ENCODE results near the gene CERK.

The CERK gene

DNA sequence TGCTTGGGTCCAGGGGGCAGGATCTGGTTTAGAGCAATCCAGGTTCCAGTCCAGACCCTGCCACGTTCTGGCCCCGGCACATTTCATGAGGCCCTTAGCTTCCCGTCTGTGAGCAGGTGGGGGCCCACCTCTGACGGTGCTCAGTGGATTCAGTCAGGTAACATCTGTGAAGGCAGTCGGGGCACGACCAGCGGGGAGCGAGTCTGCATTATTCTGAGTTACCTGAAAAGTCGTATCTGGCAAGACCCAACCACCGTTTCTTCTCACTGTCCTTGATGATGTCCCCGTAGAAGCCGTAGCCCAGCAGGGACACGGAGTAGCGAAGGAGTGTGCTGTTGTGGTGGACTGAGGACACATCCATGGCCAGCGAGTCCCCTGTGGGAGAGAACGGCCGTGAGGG is 39.0 kb downstream of the CERK start:
- DNase-seq (ENCODE audit: low spot score): no peak

DNA sequence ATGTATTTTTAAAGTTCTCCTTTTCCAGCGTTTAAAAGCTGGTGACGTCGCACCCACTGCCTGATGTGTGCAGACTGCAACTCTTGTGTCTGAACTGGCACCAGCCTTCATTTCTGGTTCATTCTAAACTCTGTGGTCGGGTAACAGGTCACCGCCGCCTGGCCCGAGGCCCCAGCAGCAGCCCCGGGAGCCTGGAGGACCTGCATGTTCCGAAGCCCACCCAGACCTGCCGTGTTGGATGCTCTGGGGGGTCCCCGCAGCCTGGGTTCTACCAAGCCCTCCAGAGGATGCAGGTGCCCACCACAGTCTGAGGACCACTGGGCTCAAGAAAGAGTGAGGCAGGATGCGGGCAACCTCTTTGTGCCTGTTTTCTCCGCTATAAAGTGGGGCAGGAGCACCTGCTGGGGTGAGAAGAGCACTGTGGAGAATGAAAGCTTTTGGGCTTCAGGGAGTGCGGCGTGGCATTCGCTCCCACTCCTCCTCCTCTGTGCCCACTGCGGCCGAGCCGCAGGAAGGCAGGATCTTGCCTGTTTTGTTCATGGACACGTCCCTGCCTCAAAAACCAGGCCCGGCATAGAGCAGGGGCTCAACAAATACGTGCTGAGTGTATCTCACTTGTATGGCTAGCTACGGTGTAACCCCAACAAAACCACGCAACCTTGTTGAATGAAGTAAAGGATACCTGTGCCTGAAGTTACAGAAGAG is 40.1 kb downstream of the CERK start:
- no peak for DNase-seq (ENCODE audit: low spot score)

DNA sequence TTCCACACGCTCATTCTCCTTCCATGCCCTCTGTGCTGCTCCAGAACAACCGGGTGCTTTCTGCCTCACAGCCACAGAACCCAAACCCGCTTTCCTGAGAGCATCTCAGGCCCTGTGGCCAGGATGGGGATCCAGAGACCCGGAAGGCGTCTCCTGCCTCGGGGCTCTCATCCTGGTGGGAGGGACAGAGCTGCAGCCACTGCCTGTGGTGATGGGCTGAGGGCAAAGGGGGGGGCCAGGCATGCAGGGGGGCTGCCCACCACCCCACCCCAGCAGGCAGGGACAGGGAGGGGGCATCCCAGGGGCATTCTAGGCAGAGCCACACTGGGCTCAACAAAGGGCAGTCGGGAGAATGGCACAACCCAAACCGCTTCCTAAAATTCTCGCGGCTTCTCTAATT is 41.4 kb downstream of the CERK start:
- DNase-seq (ENCODE audit: low spot score): no peak

DNA sequence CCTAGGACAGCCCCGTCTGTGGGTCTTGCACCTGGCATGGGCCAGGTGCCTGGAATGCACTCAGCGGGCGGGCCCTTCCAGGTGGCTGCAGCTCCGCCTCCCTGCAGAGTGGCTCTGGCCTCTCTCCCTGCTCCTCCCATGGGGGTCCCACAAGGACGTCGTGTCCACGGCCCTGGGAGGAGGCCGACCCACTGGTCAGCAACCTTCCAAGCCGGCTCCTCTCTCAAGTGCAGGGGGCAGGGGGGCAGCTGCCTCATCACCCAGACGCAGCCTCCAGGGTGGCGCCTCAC is 41.9 kb downstream of the CERK start:
- DNase-seq (ENCODE audit: low spot score): no peak

DNA sequence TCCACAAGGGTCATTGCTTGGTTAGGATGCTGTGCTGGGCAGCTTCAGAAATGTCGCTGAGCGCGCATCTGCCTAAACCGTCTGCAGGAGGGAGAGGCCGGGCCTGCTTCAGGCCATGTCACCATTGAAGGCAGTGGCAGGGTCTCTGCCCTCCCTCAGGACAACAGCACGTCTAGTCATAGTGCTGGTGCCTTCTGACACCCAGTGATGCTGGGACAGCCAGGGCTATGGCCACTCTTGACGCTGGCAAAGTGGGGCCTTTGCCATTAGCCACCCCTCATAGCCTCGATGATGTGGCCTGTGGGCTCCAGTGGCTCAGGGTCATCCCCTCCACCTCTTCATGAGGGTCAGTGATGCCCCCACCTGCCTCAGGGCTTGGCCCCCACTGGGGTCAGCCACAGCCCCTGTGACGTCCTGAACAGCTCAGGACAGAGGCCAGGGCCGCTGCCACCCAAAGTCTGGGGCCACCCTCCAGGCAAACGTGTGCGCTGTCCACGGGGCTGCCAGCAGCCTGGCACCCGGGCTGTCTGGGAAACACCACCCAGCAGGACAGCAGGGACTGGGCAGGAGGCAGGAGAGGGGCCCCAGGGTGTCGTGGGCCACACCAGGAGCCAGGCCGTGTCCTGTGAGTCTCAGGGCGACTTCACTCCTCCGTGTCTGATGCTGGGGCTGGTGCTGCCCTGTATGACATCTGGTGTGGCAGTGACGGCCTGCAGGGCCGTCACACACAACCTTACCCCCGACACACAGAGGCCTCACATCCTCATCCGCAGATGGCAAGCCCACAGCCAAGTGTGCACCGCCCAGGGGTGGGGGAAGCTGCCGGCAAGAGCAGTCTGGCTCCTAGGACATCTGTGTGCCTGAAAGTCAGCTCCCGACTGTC is 42.5 kb downstream of the CERK start:
- DNase-seq (ENCODE audit: low spot score): no peak

DNA sequence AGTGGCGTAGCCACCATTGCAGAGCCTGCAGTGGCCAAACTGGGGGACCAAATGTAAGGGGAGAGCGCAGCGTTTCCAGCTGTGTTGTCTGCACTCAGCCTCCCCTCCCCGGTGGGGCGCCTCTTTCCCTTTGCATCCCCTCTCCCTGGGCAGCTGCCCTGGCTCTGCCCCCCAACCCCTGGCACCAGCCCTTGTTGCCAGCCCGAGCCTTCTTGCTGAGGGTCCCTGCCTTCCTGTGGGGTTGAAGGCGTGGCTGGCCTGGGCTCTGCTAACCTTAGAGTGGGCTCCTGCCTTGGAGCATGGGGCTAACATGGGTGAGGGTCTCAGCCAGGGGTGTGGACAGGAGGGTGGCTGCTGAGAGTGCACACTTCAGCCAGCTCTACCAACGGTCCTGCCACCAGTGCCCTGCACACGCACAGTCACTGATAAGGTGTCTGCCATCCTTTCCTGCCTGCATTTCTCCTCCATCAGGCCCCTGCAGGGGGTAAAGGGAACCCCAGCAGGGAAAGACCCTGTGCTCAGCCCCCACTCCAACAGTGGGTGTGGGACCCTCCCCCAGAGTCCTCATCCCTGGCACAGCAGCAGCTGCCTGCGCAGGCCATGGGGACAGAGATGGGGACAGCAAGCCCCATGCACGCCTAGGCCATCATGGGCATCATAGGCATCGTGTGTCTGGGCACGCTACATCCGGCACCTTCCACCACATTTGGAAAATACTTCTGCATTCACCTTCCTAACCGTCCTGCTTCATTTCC is 43.5 kb downstream of the CERK start:
- DNase-seq (ENCODE audit: low spot score): no peak

DNA sequence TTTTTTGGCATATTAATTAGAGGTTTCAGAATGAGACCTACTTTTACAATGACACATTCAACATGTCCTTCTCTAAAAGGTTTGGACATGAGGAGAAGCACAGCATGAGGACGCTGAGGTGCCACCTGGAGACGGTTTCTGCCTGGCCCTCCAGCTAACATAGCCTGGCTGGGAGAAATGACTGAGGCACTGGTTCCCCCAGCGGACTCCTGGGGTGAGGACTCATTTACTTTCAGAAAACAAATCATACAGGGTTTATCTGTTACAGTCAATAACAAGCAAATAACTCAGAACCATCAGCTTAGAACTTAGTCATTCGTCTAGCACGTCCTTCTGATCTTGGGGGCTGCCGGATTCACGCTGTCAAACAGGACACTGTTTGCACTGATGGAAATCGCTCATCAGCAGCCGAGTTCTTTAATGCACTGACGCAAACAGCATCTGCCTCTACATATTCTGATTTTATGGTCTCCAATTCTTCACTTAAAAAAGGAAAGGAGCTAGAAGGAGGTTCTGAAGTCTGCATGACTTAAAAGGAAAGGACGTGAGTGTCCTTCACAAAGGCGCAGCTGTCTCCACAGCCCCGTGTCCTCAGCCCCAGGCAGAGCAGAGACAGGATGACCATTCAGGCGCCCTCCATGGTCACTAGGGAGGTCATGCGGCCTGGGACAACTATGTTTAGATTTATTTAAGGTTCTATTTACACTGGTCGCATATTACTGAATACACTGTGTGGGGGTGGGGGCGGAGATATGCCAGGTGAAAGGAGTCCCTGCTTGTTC is 44.2 kb downstream of the CERK start:
- DNase-seq (ENCODE audit: low spot score): no peak

DNA sequence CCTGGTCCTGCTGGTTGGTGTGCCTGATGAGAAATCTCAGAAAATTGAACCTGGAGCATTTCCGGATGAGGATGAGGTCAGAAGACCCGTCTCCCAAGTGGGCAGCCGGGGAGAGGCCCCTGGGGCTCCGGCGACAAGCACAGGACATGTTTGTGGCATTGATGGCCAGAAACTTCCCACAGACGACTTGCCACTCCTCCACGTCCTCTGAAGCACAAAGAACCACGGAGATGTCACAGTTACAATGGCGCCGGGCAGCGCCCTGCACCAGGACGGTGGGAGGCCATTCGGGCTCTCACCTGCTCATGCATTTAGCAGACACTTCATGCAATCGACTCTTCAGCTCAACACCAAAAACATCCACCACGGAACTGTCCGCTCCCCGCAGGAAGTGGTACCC is 46.5 kb downstream of the CERK start:
- no peak for DNase-seq (ENCODE audit: low spot score)

DNA sequence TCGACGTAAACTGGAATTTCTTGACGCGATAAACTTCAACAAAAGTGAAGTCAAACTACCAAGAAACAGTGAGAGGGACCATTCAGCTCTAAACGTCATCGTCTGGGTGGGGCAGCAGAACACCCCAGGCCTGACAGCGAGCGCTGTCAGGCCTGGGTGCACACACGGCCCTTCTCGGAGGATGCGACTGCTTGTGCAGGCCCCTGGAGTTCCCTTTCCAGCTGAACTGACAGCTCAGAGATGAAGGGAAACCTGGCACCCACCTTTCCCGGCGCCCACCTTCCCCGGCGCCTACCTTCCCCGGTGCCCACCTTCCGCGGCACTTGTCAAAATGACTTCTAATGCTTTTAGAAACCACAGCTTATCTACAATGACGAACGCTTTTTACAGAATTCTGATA is 47.9 kb downstream of the CERK start:
- no peak for DNase-seq (ENCODE audit: low spot score)

DNA sequence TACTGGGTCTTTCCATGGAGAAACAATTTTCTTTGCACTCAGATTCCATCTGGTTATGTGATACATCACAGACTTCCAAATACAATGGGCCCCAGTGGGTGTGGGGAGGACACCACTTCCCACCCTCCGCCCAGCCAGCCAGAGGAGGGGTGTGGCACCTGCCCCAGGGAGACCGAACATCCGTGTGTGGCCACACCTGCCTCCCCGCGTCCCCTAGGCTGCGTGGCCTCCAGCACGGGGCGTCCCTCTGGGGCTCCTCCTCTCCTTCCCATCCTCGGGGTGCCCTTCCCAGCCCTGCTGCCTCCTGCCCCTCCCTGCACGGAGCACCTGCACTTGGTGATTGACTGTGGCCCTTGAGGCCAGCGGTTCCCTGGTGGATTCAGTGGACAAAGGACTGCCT is 49.1 kb downstream of the CERK start:
- DNase-seq (ENCODE audit: low spot score): no peak

DNA sequence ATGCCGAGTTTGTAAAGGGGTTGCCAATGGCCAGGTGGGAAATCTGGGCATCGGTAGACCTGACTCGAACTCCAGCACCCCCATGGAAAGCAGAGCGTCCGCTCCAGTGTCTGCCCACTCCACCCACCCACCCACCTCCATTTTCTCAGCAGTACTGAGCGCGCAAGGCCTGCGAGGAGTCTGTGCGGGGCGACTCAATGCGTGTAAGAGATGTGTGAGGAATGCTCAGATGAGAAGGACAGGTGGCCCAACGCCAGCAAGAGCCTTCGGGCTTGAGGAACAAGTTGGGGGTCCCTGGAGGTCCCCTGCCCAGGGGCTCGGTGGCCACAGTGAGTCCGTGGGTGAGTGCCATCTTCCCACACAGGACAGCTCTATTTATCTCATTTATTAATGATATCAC is 50.6 kb downstream of the CERK start:
- DNase-seq (ENCODE audit: low spot score): no peak

DNA sequence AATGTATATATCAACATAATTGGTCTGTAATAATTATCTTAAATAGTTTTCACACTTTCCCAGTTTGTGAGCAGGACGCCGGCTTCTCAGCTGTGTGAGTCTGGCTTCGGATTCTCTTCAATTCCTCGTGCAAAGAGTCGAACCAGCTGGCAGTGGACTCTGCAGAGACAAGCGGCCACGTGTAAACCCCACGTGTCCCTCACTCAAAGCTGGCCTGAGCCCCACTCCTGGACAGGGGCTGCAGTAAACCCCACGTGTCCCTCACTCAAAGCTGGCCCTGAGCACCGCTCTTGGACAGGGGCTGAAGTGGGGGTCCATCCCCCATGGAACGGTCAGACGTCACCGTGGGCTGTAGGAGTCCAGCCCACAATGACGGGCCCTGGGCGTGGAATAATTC is 51.0 kb downstream of the CERK start:
- no peak for DNase-seq (ENCODE audit: low spot score)

DNA sequence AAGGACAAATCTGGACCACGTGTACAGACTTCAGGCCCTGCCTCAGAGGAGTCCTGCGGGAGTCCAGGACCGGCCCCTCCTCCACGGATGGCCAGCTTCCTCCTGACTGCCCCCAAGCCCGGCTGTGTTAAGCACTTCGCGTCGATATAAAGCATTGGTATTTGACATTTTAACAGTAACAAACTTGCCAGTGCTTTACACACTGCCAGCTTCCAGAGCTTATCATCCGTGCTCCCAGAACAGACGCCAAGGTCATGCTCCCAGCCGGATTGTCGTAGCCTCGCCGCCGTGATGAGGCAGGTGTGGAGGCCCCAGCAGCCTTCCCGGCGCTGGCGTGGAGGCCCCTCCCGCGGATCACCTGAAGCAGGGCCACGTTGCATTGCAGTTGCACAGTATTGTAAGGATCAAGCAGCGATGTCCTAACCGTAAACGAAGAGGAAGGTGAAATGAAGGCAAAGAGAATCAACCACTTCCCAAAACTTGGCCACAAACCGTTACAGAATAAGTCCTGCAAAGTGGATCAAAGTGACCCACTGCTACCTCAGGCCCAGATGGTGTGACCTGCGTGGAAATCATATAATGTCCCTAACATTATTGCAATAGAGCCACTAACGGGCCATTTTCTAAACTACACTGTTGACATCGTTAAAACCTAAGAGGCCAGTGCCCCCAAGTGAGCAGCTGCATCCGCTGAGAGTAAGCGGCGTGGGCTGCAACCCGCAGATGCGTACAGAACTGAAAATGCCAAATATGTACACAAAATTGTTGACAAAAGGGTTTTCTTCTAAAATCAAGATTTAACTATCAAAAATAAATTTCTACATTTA is 51.6 kb downstream of the CERK start:
- DNase-seq (ENCODE audit: low spot score): no peak

DNA sequence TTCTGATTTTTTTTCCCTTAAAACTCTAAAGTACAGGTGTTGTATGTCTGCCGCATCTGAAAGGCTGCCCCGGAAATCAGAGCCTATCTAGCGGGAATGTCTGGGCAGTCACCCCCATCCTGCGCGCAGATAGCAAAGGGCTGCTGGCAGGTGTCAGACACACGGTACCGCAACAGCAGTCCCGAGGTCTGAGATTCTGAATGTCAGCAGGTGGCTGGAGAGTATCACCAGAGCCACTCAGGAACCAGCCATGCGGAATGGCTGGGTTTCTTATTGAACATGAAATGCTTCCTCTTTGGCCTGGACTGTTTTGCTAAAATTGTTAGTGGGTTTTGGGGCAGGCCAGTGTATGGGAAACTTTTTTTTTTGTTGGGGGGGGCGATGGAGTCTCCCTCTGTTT is 53.3 kb downstream of the CERK start:
- peak; percentile 95 for DNase-seq (ENCODE audit: low spot score)

DNA sequence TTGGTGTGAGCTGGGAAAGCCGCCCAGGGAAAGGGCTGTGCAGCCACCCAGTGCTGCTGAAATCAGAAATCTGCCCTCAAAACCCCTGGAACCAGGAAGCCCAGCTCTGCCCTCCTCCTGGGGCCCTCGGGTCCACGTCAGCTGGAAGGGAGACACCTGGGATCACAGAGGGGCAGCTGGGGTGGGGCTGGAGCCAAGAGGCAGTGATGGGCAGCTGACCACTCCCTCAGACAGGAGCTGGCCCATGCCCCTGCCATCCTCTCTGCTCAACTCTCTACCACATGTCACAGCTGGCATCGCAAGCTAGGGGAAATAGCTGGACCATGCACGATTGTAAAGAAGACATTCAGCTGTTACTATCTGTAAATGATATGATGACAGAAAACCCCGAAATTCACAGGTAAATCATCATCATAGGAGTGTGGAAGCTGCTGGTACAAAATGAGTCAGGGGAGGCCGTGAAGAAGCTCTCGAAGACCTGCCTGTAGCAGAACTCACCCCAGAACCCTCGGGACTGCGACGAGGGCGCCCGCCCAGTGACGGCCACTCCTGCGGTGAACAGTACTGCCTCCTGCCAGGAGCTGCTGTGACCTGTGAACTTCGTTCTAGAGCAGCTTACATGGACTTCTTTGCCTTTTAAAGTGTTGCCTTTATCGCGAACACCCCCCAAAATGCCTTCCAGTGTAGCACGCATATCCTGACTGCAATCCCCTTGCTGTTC is 55.9 kb downstream of the CERK start:
- DNase-seq (ENCODE audit: low spot score): no peak

DNA sequence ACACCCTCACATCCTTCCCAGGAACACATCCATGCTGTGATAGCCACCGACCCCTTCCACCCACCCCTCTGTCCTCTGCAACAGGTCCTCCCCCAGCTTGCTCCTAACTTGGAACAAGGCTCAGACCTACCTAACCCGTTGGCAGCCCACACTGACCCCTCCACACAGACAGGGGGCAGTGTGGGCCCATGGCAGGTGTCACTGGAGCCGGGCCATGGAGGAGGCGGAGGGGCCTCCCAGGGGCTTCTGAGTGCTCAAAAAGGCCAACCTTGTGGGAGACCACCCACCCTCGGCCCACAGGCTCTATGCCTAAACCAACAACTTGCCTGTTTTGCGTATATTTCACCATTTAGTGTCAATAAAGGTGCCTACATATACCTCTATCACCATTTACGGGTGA is 57.0 kb downstream of the CERK start:
- peak; percentile 70 for DNase-seq (ENCODE audit: low spot score)

DNA sequence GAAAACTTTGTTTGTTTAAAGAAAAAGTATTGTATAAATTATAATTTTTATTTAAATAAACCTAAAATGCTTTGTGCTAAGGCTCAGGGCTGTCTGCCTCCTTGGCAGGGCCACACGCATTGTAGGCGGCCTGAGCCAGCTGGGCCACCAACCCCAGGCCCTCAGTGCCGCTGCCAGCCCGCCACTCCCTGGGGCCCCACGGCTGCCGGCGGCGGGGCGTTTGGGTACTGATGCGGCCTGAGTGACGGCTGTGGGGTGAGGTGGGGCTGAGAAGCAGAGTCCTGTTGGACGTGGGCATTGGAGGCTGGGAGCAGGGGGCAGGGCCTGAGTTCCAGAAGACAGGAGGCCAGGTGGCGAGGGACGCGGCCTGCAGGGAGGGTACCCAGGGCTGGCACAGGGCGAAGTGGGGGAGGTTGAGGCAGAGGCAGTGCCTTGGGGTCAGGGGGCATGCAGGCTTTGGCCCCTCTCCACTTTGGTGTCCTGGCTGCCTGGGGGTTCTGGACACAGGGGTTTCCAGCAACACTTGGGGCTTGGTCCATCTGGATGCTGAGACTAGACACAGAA is 58.3 kb downstream of the CERK start:
- DNase-seq (ENCODE audit: low spot score): no peak

DNA sequence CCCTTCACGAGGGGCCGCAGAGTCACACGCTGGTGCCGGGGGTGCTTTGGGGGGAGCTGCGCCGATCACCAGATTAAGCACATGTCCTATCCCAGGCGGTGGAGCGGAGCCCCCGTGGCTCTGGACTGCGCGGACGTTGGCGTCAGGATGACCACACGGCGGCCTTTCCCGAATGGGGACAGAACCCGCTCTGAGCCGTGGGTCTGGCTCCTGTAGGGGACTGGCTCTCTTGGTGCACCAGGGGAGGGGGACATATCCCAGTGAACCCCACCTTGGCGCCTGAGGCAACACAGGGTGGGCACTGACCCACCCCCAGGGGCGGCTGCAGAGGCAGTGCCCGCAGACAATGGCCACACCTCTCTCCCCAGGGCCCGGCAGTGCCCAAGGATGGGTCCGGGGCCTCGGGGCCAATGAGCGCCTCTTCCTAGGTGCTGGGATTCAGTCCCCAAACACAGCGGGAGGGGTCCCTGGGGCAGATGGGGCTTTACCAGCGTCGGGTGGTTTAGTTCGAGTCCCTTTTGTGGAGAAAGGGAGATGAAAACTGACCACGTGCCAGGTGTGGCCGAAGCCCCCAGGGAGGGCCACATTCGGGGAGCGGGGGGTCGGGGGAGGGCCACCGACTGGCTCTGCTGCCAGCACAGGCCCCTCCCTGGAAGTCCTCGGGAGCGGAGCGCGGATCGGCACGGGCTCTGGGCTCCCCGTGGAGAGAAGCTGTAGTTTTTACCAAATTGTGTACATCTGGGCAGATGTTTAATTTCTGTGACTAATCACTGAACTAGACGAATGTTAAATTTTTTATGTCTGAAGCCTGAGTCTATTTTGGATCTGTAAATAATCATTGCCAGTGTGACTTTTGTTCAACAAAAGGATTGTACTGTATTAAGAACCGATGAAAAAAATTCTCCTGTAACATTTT is 59.0 kb downstream of the CERK start:
- DNase-seq (ENCODE audit: low spot score): no peak

DNA sequence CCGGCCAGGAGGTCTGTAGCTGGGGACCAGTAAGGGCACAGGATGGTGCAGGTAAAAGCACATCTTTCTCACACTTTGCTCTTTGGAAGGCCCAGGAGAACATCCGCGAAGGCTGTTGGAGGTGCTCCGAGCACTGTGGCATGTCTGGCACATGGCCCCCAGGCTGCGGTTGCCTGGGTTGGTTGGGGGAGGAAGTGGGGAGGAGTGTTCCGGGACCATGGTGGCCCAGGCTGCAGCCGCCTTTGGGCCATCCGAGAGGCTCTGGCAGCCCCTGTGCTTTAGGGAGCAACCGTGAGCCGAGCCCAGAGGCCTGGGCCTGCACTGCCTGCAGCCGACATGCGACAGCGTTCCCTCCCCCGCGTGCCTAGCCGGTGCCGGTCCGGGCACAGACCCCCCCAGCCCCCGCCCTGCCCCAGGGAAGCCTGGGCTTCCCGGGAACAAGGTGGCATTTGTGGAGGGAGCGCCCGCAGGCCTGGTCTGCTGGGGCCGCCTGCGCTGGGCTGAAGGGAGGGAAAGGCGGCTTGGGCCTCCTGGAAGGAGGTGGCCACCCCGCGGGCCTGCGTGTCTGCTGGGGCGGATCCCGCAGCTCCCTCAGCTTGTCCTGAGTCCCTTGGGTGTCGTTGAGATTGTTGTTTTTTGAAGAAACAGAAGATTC is 59.9 kb downstream of the CERK start:
- DNase-seq (ENCODE audit: low spot score): no peak
